ENCODE results near the gene ARHGEF28. TPM values are rescaled to one million over a fixed set of nuclear protein-coding genes. Genes with fewer than 3 reads are reported as not detected.

The ARHGEF28 gene
- total and polyA plus RNA-seq, 2 donors (not counting 1 experiment from before 2014, with no cell fraction given): 2.3 to 34.3 TPM

DNA sequence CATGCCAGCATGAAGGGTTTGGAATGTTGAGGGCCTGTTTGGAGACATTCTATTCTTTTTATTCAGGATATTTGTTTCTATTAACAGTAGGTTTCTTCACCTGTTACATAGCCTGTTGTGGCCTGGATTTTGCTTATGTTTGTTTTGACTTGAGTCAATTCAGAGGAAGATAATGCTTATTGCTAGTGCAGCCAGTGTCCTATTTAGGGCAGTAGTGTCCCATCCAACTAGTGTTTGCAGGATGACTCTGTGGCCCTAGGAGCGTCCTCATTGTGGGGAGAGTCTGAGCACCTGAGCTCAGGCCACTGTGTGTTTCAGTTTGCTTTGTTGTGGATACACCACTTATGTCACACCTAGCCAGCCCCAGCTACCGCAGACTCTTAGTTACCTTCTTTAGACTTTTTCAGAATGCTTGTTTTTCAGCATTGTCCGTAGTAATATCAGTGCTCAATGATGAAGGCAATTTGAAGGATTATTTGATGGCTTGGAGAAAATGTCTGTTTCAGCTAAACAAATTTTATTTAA lies 90.3 kb downstream of the ARHGEF28 start:
- Histone ChIP-seq H3K4me3 (replicated peaks in 1 of 4; ENCODE audit: control extremely low read depth in 1 of 4, insufficient read depth in 1 of 4, low read depth in 3 of 4, low read length in 4 of 4) (no peak overlapping the region), H2AFZ (ENCODE audit: low read length) (no peak overlapping the region), H3K9ac (ENCODE audit: insufficient read depth, low read length) (no peak overlapping the region), H3K4me2 (ENCODE audit: extremely low read depth, insufficient read depth, low read length) (no peak overlapping the region), H3K36me3 (ENCODE audit: control insufficient read depth, insufficient read depth, low read length) (no peaks in the 10 kb centered on the region), H3K9me3 (ENCODE audit: control insufficient read depth, insufficient read depth, low read depth, low read length) (no peaks in the 10 kb centered on the region), H3K4me1 (ENCODE audit: control insufficient read depth, extremely low read depth, insufficient read depth, low read length) (no peaks in the 10 kb centered on the region), H3K79me2 (ENCODE audit: control insufficient read depth, insufficient read depth, low read length) (no peaks in the 10 kb centered on the region), H3K27me3 (ENCODE audit: control insufficient read depth, insufficient read depth, low read length) (no peaks in the 10 kb centered on the region), H4K20me1 (ENCODE audit: control insufficient read depth, extremely low read depth, insufficient read depth, low read length) (no peaks in the 10 kb centered on the region), H3K27ac (ENCODE audit: insufficient read depth, low read length) (no peak overlapping the region)
- no peak for DNase-seq (ENCODE audit: low read depth in 2 of 2)
- TF ChIP-seq EZH2 (IDR thresholded peaks at IDR 0.05; ENCODE audit: low read length, missing control alignments): no peak
- TF ChIP-seq, protein P1, sequence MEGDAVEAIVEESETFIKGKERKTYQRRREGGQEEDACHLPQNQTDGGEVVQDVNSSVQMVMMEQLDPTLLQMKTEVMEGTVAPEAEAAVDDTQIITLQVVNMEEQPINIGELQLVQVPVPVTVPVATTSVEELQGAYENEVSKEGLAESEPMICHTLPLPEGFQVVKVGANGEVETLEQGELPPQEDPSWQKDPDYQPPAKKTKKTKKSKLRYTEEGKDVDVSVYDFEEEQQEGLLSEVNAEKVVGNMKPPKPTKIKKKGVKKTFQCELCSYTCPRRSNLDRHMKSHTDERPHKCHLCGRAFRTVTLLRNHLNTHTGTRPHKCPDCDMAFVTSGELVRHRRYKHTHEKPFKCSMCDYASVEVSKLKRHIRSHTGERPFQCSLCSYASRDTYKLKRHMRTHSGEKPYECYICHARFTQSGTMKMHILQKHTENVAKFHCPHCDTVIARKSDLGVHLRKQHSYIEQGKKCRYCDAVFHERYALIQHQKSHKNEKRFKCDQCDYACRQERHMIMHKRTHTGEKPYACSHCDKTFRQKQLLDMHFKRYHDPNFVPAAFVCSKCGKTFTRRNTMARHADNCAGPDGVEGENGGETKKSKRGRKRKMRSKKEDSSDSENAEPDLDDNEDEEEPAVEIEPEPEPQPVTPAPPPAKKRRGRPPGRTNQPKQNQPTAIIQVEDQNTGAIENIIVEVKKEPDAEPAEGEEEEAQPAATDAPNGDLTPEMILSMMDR (conservative IDR thresholded peaks at IDR 0.05 in 1 of 2, IDR thresholded peaks at IDR 0.05 in 1 of 2; ENCODE audit: low read depth in 1 of 2, low read length in 2 of 2): no peak

DNA sequence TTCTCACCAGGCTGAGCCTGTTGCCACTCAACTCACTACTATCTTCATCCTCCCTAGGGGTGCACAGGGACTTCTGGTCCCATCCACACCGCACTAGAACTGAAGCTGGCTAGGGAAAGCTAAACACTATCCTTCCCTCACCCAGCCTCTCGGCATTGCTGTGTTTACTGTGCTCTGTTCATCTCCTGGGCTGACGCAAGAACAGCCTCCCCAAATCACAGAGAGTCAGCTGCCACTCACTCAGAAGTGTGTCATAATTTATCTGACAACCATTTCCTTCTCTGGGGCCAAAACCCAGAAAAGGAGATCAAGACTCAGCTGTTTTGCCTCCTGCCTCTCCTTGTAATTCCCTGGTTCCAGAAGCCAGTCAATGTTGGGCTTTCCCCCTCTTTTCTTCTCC lies 92.8 kb downstream of the ARHGEF28 start:
- TF ChIP-seq EZH2 (IDR thresholded peaks at IDR 0.05; ENCODE audit: low read length, missing control alignments): no peak
- TF ChIP-seq, protein P1 (conservative IDR thresholded peaks at IDR 0.05 in 1 of 2, IDR thresholded peaks at IDR 0.05 in 1 of 2; ENCODE audit: low read depth in 1 of 2, low read length in 2 of 2): no peak
- no peaks in the 10 kb centered on the region for H3K9me3 ChIP-seq (ENCODE audit: control insufficient read depth, insufficient read depth, low read depth, low read length)
- H2AFZ ChIP-seq (ENCODE audit: low read length): no peak overlapping the region
- H3K4me2 ChIP-seq (ENCODE audit: extremely low read depth, insufficient read depth, low read length): no peak overlapping the region
- no peaks in the 10 kb centered on the region for H3K79me2 ChIP-seq (ENCODE audit: control insufficient read depth, insufficient read depth, low read length)
- no peak overlapping the region for H3K4me3 ChIP-seq (replicated peaks in 1 of 4; ENCODE audit: control extremely low read depth in 1 of 4, insufficient read depth in 1 of 4, low read depth in 3 of 4, low read length in 4 of 4)
- H3K9ac ChIP-seq (ENCODE audit: insufficient read depth, low read length): no peak overlapping the region
- no peaks in the 10 kb centered on the region for H4K20me1 ChIP-seq (ENCODE audit: control insufficient read depth, extremely low read depth, insufficient read depth, low read length)
- no peaks in the 10 kb centered on the region for H3K27me3 ChIP-seq (ENCODE audit: control insufficient read depth, insufficient read depth, low read length)
- H3K36me3 ChIP-seq (ENCODE audit: control insufficient read depth, insufficient read depth, low read length): no peaks in the 10 kb centered on the region
- H3K4me1 ChIP-seq (ENCODE audit: control insufficient read depth, extremely low read depth, insufficient read depth, low read length): peaks cover 2% of the 10 kb centered on the region
- no peak for DNase-seq (ENCODE audit: low read depth in 2 of 2)
- no peak overlapping the region for H3K27ac ChIP-seq (ENCODE audit: insufficient read depth, low read length)

DNA sequence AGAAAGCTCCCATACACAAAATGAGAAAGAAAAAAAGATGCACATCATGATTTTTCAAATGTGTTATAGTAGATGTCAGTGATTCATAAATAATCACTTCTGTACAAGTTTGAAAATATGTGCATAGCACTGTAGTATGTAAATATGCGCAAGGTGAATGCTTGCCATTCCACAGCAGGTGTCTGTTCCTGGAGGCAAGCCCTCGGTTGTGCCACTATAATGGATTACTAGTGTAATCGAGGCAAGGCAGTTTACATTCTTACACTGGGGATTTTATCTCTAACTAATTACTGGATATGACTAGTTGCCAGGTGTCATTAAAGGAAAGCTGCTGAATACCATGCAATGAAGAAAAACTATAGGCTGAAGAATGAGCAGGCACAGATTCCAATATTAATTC lies 93.6 kb downstream of the ARHGEF28 start:
- DNase-seq (ENCODE audit: low read depth in 2 of 2): no peak
- TF ChIP-seq EZH2 (IDR thresholded peaks at IDR 0.05; ENCODE audit: low read length, missing control alignments): no peak
- TF ChIP-seq, protein P1 (conservative IDR thresholded peaks at IDR 0.05 in 1 of 2, IDR thresholded peaks at IDR 0.05 in 1 of 2; ENCODE audit: low read depth in 1 of 2, low read length in 2 of 2): no peak
- H3K27ac ChIP-seq (ENCODE audit: insufficient read depth, low read length): no peak overlapping the region
- no peak overlapping the region for H3K9ac ChIP-seq (ENCODE audit: insufficient read depth, low read length)
- no peaks in the 10 kb centered on the region for H3K79me2 ChIP-seq (ENCODE audit: control insufficient read depth, insufficient read depth, low read length)
- no peaks in the 10 kb centered on the region for H3K9me3 ChIP-seq (ENCODE audit: control insufficient read depth, insufficient read depth, low read depth, low read length)
- no peak overlapping the region for H2AFZ ChIP-seq (ENCODE audit: low read length)
- no peaks in the 10 kb centered on the region for H3K27me3 ChIP-seq (ENCODE audit: control insufficient read depth, insufficient read depth, low read length)
- H3K4me1 ChIP-seq (ENCODE audit: control insufficient read depth, extremely low read depth, insufficient read depth, low read length): peaks cover 2% of the 10 kb centered on the region
- H4K20me1 ChIP-seq (ENCODE audit: control insufficient read depth, extremely low read depth, insufficient read depth, low read length): no peaks in the 10 kb centered on the region
- no peaks in the 10 kb centered on the region for H3K36me3 ChIP-seq (ENCODE audit: control insufficient read depth, insufficient read depth, low read length)
- no peak overlapping the region for H3K4me3 ChIP-seq (replicated peaks in 1 of 4; ENCODE audit: control extremely low read depth in 1 of 4, insufficient read depth in 1 of 4, low read depth in 3 of 4, low read length in 4 of 4)
- H3K4me2 ChIP-seq (ENCODE audit: extremely low read depth, insufficient read depth, low read length): no peak overlapping the region

All from fibroblast of lung (primary cell).